ENCODE results near the gene FBXO42.

DNA sequence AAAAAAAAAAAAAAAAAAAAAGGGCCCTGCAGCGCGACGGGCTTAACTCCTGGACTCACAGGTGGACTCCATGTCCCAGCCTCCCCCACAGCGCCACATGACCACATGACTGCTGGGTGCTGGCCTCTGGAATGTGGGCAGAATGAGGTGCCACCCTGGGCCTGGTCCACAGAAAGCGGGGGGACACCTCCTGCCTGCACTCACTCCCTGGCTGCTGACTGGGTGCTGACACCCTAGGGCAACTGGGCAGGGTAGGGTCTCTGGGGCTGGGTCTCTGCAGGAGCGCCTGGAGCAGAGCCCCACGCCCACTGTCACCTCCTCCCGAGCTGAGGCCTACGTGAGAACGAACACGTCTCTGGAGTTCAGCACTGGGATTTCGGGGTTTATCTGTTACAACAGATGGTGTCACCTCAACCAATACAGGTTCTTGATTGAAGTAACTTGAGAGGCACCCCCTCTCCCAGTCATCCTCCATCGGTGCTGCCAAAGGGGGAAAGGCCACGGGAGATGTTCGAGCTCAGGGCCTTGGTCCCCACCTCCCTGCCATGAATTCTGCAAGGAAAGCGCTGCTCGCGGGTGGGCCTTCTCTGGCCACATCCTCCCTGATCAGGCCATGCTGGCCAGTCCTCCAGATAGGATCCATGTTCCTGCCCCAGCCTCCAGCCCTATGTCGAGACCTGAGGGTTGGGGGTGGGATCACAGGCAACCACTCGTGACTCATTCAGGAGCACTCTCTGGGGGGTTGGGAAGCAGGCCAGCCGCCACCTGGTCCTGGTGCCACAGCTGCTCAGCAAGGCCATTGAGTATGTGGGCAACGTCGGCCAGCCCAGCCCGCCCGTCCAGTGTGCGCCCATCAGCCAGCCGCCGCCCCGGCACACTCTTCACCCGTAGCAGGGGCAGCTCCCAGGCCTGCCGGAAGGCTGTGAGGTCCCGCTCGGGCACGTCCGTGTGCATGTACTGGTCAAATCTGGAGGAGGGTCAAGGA, 120.7 kb downstream of the FBXO42 start:
- no peak for TF ChIP-seq POLR2A (IDR thresholded peaks at IDR 0.05; ENCODE audit: low read depth, low read length)
- TF ChIP-seq, protein P1, sequence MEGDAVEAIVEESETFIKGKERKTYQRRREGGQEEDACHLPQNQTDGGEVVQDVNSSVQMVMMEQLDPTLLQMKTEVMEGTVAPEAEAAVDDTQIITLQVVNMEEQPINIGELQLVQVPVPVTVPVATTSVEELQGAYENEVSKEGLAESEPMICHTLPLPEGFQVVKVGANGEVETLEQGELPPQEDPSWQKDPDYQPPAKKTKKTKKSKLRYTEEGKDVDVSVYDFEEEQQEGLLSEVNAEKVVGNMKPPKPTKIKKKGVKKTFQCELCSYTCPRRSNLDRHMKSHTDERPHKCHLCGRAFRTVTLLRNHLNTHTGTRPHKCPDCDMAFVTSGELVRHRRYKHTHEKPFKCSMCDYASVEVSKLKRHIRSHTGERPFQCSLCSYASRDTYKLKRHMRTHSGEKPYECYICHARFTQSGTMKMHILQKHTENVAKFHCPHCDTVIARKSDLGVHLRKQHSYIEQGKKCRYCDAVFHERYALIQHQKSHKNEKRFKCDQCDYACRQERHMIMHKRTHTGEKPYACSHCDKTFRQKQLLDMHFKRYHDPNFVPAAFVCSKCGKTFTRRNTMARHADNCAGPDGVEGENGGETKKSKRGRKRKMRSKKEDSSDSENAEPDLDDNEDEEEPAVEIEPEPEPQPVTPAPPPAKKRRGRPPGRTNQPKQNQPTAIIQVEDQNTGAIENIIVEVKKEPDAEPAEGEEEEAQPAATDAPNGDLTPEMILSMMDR (IDR thresholded peaks at IDR 0.05; ENCODE audit: extremely low read depth in 1 of 2, insufficient read depth in 1 of 2, low read depth in 1 of 2, low read length in 2 of 2): no peak

Data from endothelial cell of umbilical vein (primary cell).